Ascending aorta (tissue), 2 donors: Measurements from ENCODE around the gene CD40. TPM values are rescaled to one million over a fixed set of nuclear protein-coding genes. Genes with fewer than 3 reads are reported as not detected.

Experiments
- DNase-seq, 2 donors: peaks; one replicate each; pipeline ENCODE4 v3.0.0-alpha.2; 2019; ENCODE audit warnings: low spot score in 2 of 2
- H3K27ac ChIP-seq, 2 donors: fragments of 200-600 bp; sonication (generic); one replicate each; pipeline ENCODE4 v1.5.1; 2016 to 2017; ENCODE audit warnings: mild to moderate bottlenecking in 1 of 2
- H3K27me3 ChIP-seq: fragments of 200-600 bp; sonication (generic); one replicate; pipeline ENCODE4 v1.5.1; 2017
- H3K36me3 ChIP-seq, 2 donors: fragments of 200-600 bp; sonication (generic); one replicate each; pipeline ENCODE4 v1.5.1; 2016
- H3K4me1 ChIP-seq, 2 donors: fragments of 200-600 bp; sonication (generic); one replicate each; pipeline ENCODE4 v1.5.1; 2016 to 2017; ENCODE audit warnings: mild to moderate bottlenecking in 1 of 2
- H3K4me3 ChIP-seq, 2 donors: fragments of 200-600 bp; sonication (generic); one replicate each; pipeline ENCODE4 v1.5.1; 2016 to 2017; ENCODE audit warnings: mild to moderate bottlenecking in 1 of 2
- H3K9me3 ChIP-seq, 2 donors: fragments of 200-600 bp; sonication (generic); one replicate each; pipeline ENCODE4 v1.5.1; 2016
- intact Hi-C: fragments of 100-400 bp; cut with DNase I; formaldehyde crosslinking; loops from one replicate; pipeline ENCODE4 v1.15.1; 2023
- total RNA-seq: library from RNA; depleted of rRNA; stranded (reverse); fragments of >200 nt; gene quantifications from one replicate; pipeline ENCODE4 v1.1.0, GENCODE V29; 2016
- TF ChIP-seq, protein P1 (sequence below), 3 experiments: fragments of 200-600 bp in 2 of 3; fragments of 450-650 bp in 1 of 3; sonication (generic) in 2 of 3; IDR thresholded peaks; one replicate each; pipeline ENCODE4 v1.5.1; 2016 to 2019; ENCODE audit warnings: antibody characterized with exemption in 3 of 3, mild to moderate bottlenecking in 1 of 3, moderate library complexity in 1 of 3

CD40 gene
- total RNA-seq, 1 donor from 2014 or later: 34.7 TPM

DNA sequence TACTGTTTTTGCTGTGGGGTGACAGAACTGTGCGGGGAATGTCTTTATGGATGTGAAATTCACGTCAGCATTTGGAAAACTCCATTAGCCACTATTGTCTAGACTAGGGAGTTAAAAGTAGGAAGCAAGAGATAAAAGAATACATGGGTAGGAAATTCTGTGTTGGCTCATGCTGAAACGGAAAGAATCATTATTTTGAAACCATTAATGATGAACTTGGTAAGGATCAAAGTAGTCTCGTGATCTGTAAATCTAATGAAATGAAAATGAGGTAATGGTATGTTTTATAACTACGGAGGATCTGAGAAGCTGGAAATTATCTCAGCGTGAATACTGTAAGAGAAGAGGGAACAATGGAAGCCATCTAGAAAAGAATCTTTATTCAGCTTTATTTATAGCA lies 11.1 kb upstream of the CD40 start:
- no peaks in the 10 kb centered on the region for H3K9me3 ChIP-seq
- intact Hi-C loops: no loop called here
- no peaks in the 10 kb centered on the region for H3K4me1 ChIP-seq
- TF ChIP-seq, protein P1, sequence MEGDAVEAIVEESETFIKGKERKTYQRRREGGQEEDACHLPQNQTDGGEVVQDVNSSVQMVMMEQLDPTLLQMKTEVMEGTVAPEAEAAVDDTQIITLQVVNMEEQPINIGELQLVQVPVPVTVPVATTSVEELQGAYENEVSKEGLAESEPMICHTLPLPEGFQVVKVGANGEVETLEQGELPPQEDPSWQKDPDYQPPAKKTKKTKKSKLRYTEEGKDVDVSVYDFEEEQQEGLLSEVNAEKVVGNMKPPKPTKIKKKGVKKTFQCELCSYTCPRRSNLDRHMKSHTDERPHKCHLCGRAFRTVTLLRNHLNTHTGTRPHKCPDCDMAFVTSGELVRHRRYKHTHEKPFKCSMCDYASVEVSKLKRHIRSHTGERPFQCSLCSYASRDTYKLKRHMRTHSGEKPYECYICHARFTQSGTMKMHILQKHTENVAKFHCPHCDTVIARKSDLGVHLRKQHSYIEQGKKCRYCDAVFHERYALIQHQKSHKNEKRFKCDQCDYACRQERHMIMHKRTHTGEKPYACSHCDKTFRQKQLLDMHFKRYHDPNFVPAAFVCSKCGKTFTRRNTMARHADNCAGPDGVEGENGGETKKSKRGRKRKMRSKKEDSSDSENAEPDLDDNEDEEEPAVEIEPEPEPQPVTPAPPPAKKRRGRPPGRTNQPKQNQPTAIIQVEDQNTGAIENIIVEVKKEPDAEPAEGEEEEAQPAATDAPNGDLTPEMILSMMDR (IDR thresholded peaks at IDR 0.05): no peak
- DNase-seq: no peak
- no peak overlapping the region for H3K4me3 ChIP-seq
- H3K27me3 ChIP-seq: no peaks in the 10 kb centered on the region
- H3K27ac ChIP-seq: no peak overlapping the region
- H3K36me3 ChIP-seq: no peaks in the 10 kb centered on the region

DNA sequence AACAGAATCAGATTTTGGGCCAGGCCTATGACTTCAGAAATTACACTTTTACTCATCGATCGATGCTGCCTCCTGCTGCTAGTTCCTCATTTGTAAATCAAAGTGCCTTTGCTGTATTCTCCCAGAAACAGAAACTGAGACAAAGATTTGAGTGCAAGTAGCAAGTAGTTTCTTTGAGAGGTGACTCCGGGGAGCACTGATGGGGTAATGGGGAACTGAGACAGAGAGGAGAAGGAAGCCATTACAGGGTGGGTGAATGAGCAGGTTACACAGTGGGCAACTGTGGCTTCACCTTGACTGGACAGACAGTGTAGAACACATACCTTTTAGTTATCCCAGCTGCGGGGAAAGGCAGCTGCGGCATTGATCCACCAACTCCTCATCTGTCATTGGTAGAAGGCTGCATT lies 9.7 kb upstream of the CD40 start:
- Histone ChIP-seq H3K4me3 (no peak overlapping the region), H3K27ac (no peak overlapping the region), H3K9me3 (no peaks in the 10 kb centered on the region), H3K27me3 (no peaks in the 10 kb centered on the region), H3K36me3 (no peaks in the 10 kb centered on the region), H3K4me1 (no peaks in the 10 kb centered on the region)
- no peak for DNase-seq
- TF ChIP-seq, protein P1 (IDR thresholded peaks at IDR 0.05): no peak
- intact Hi-C loops: no loop called here

DNA sequence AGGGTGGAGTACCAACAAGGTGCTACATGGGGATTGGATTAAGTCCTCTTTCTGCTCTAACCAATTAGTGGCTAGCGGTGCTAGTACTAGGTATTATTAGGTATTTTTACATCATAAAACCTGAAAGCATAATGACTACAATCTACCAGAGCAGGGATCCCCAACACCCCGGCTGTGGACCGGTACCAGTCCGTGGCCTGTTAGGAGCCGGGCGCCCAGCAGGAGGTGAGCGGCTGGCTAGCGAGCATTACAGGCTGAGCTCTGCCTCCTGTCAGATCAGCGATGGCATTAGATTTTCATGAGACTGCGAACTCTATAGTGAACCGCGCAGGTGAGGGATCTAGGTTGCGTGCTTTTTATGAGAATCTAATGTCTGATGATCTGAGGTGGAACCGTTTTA lies 9.1 kb upstream of the CD40 start:
- H3K36me3 ChIP-seq: no peaks in the 10 kb centered on the region
- H3K9me3 ChIP-seq: no peaks in the 10 kb centered on the region
- no peaks in the 10 kb centered on the region for H3K27me3 ChIP-seq
- H3K4me1 ChIP-seq: no peaks in the 10 kb centered on the region
- intact Hi-C loops: no loop called here
- H3K4me3 ChIP-seq: no peak overlapping the region
- H3K27ac ChIP-seq: no peak overlapping the region
- TF ChIP-seq, protein P1 (IDR thresholded peaks at IDR 0.05): no peak
- no peak for DNase-seq

DNA sequence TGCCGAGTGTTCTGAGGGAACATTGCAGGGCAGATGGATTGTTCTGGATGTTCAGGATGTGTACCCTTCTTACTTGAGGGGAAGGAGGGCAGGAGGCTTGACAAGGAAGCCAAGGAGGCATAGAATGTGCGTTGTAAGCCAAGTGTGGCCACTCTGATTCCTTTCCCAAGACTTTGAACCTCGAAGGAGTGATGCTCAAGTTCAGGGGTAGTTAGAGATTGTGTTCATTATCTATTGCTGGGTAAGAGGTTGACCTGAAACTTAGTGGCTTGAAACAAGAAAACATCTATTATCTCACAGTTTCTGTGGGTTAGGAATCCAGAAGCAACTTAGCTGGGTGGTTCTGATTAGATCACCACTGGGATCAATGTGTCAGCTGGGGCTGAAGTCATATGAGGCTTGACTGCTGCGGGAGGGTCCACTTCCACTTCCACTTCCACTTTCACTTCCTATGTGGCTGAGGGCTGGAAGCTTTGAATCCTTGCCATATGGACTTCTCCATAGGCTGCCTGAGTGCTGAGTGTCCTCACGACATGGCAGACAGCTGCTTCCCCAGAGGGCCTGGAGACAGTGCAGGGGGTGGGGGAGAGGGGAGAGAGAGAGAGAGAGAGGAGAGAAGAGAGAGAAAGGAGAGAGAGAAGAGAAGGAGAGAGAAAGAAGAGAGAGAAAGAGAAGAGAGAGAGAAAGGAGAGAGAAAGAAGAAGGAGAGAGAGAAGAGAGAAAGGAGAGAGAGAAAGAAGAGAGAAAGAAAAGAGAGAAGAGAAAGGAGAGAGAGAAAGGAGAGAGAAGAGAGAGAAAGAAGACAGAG lies 6.9 kb upstream of the CD40 start:
- intact Hi-C loops: loop anchor here (10.0 kb wide), 1 partner anchor 574 kb away; the partner anchor contains the start of gene TP53RK
- Histone ChIP-seq H3K4me3 (no peak overlapping the region), H3K27ac (no peak overlapping the region), H3K36me3 (no peaks in the 10 kb centered on the region), H3K9me3 (no peaks in the 10 kb centered on the region), H3K27me3 (no peaks in the 10 kb centered on the region), H3K4me1 (no peaks in the 10 kb centered on the region)
- TF ChIP-seq, protein P1 (IDR thresholded peaks at IDR 0.05): no peak
- DNase-seq: peak in 1 of 2 donors; percentile 11

DNA sequence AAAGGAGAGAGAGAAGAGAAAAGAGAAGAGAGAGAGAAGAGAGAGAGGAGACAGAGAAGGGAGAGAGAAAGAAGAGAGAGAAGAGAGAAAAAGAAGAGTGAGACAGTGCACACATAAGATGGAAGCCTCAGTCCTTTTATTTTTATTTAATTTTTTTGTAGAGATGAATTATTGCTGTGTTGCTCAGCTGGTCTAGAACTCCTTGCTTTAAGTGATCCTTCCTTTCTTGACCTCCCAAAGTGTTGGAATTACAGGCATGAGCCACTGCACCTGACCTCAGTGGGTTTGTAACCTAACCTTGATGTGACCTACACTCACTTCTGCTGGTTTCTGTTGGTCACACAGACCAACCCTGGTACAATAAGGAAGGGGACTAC lies 6.3 kb upstream of the CD40 start:
- Histone ChIP-seq H3K4me3 (no peak overlapping the region), H3K9me3 (no peaks in the 10 kb centered on the region), H3K36me3 (no peaks in the 10 kb centered on the region), H3K4me1 (no peaks in the 10 kb centered on the region), H3K27me3 (no peaks in the 10 kb centered on the region), H3K27ac (no peak overlapping the region)
- DNase-seq: no peak
- intact Hi-C loops: loop anchor here (10.0 kb wide), 1 partner anchor 573 kb away; the partner anchor contains the start of gene TP53RK
- TF ChIP-seq, protein P1 (IDR thresholded peaks at IDR 0.05): no peak
